CD4-positive, CD25-positive, alpha-beta regulatory T cell (primary cell): ENCODE measurements around the gene SNRPD2. TPM values are rescaled to one million over a fixed set of nuclear protein-coding genes. Genes with fewer than 3 reads are reported as not detected.
"Not testable (repeated sequence)": the region's sequence is repeated elsewhere in the genome, so short reads cannot be mapped to it uniquely, and the experiment has no call there.

Source experiments
- ATAC-seq, 2 donors: fragments of 150-1000 bp; cut with Tn5 transposase; one replicate each; pipeline ENCODE4 v1.10.0; 2021; ENCODE audit warnings: low read depth in 2 of 2, moderate number of reproducible peaks in 2 of 2, moderate library complexity in 1 of 2
- DNase-seq, 3 donors: peaks; one replicate each; pipeline versions ENCODE4 v3.0.0 to v3.0.0-alpha.2; 2012 to 2022; ENCODE audit warnings: mixed read lengths in 1 of 3
- H3K27ac ChIP-seq: one replicate; pipeline ENCODE4 v1.7.0; 2013; ENCODE audit warnings: mild to moderate bottlenecking, low read length; ENCODE audit not compliant: insufficient read depth, poor library complexity, severe bottlenecking
- H3K27me3 ChIP-seq: one replicate; pipeline ENCODE4 v1.7.0; 2013; ENCODE audit warnings: low read length; ENCODE audit not compliant: control insufficient read depth, insufficient read depth
- H3K36me3 ChIP-seq: one replicate; pipeline ENCODE4 v1.7.0; 2013; ENCODE audit warnings: mild to moderate bottlenecking, low read length, moderate library complexity; ENCODE audit not compliant: control insufficient read depth, insufficient read depth
- H3K4me1 ChIP-seq: 2 replicates; pipeline ENCODE4 v1.7.0; 2013; ENCODE audit warnings: mild to moderate bottlenecking, low read length; ENCODE audit not compliant: insufficient read depth, control insufficient read depth, poor library complexity, severe bottlenecking
- H3K4me3 ChIP-seq: one replicate; pipeline ENCODE4 v1.7.0; 2013; ENCODE audit warnings: low read depth, mild to moderate bottlenecking, low read length, moderate library complexity
- H3K9me3 ChIP-seq, 2 experiments: 1 replicate in 1 of 2; 2 replicates in 1 of 2; pipeline ENCODE4 v1.7.0; 2013; ENCODE audit warnings: low read length in 2 of 2, mild to moderate bottlenecking in 1 of 2, moderate library complexity in 1 of 2; ENCODE audit not compliant: control insufficient read depth in 2 of 2
- H3K27ac Mint-ChIP-seq, 3 donors: one replicate each; pipeline ENCODE4 v1.8.0; 2020 to 2022; ENCODE audit warnings: mild to moderate bottlenecking in 3 of 3, mixed read lengths in 3 of 3, moderate library complexity in 2 of 3
- H3K27me3 Mint-ChIP-seq: one replicate; pipeline ENCODE4 v1.8.0; 2022; ENCODE audit warnings: mild to moderate bottlenecking, mixed read lengths
- H3K36me3 Mint-ChIP-seq: one replicate; pipeline ENCODE4 v1.8.0; 2020; ENCODE audit warnings: mixed read lengths
- H3K4me1 Mint-ChIP-seq, 4 donors: one replicate each; pipeline ENCODE4 v1.8.0; 2020 to 2022; ENCODE audit warnings: mixed read lengths in 4 of 4, mild to moderate bottlenecking in 1 of 4
- H3K4me3 Mint-ChIP-seq, 4 donors: one replicate each; pipeline ENCODE4 v1.8.0; 2020 to 2022; ENCODE audit warnings: mild to moderate bottlenecking in 4 of 4, mixed read lengths in 4 of 4, moderate library complexity in 3 of 4
- H3K9me3 Mint-ChIP-seq, 7 donors: one replicate each; pipeline ENCODE4 v1.8.0; 2020 to 2022; ENCODE audit warnings: mixed read lengths in 7 of 7, mild to moderate bottlenecking in 3 of 7, moderate library complexity in 2 of 7
- polyA plus RNA-seq, 4 donors: library from polyadenylated mRNA; unstranded; fragments of 300-500 nt; fragmentation: Illumina TruSeq; gene quantifications; one replicate each; pipeline ENCODE4 v1.2.3, GENCODE V29; 2021
- total RNA-seq: library from RNA; stranded (reverse); gene quantifications from one replicate; pipeline ENCODE4 v1.2.3, GENCODE V29; 2022

SNRPD2 gene
- total and polyA plus RNA-seq, 5 donors from 2014 or later = 271 to 1,255 (median 1,082) TPM

GRCh38 chr19:45692187-45693105, 693 bp upstream of the SNRPD2 start, which contains the start of gene QPCTL:
Gene QPCTL, plus strand, starts transcription at chr19:45692666. Its CDS starts 38 bp downstream, at chr19:45692704.
- Histone ChIP-seq H3K36me3 (peaks cover 14% of the 10 kb centered on the region), H3K9me3 (no peaks in the 10 kb centered on the region), H3K4me3 (peak within 1 kb of the TSS; percentile 88), H3K4me1 (peaks cover 27% of the 10 kb centered on the region), H3K27ac (peak within 1 kb of the TSS; percentile 96), H3K27me3 (no peaks in the 10 kb centered on the region)
- DNase-seq (peak; percentile 95 to 100 (median 98)), ATAC-seq (peak; percentile 91 to 93)
- Mint-ChIP-seq H3K9me3 (peaks cover 0 to 2% (median 0%) of the 10 kb centered on the region in 7 donors), H3K27ac (peak within 1 kb of the TSS; percentile 96 to 98 (median 98)), H3K27me3 (no peaks in the 10 kb centered on the region), H3K4me1 (peaks cover 0 to 31% (median 10%) of the 10 kb centered on the region in 4 donors), H3K36me3 (peaks cover 6% of the 10 kb centered on the region), H3K4me3 (peak within 1 kb of the TSS; percentile 89 to 98 (median 96))

GRCh38 chr19:45687599-45687998, 4.2 kb downstream of the SNRPD2 start:
- H3K4me3 ChIP-seq = no peak overlapping the region
- H3K36me3 ChIP-seq = peaks cover 40% of the 10 kb centered on the region
- Mint-ChIP-seq H3K9me3 (peaks cover 0 to 2% (median 0%) of the 10 kb centered on the region in 7 donors), H3K4me1 (peaks cover 0 to 33% (median 8%) of the 10 kb centered on the region in 4 donors), H3K27me3 (no peaks in the 10 kb centered on the region), H3K36me3 (peaks cover 11% of the 10 kb centered on the region), H3K27ac (no peak overlapping the region), H3K4me3 (no peak overlapping the region)
- peaks cover 16% of the 10 kb centered on the region for H3K4me1 ChIP-seq
- DNase-seq (no peak), ATAC-seq (no peak)
- H3K27ac ChIP-seq = no peak overlapping the region
- H3K27me3 ChIP-seq = no peaks in the 10 kb centered on the region
- no peaks in the 10 kb centered on the region for H3K9me3 ChIP-seq

- Mint-ChIP-seq H3K4me3 (peak overlapping the region in 1 of 4 donors; percentile 67), H3K4me1 (peaks cover 0 to 28% (median 13%) of the 10 kb centered on the region in 4 donors)
- H3K9me3 Mint-ChIP-seq, H3K27me3 ChIP-seq, H3K9me3 ChIP-seq, H3K27ac Mint-ChIP-seq, H3K36me3 Mint-ChIP-seq, H3K4me3 ChIP-seq, DNase-seq, H3K27me3 Mint-ChIP-seq, H3K27ac ChIP-seq, ATAC-seq: not testable (repeated sequence)
- peaks cover 40% of the 10 kb centered on the region for H3K36me3 ChIP-seq
- H3K4me1 ChIP-seq = peaks cover 12% of the 10 kb centered on the region
Observed at GRCh38 chr19:45685045-45685444, 6.7 kb downstream of the SNRPD2 start.

GRCh38 chr19:45682908-45683307, 8.8 kb downstream of the SNRPD2 start:
- H3K27me3 Mint-ChIP-seq = no peaks in the 10 kb centered on the region
- no peaks in the 10 kb centered on the region for H3K27me3 ChIP-seq
- no peak overlapping the region for H3K27ac ChIP-seq
- H3K4me3 ChIP-seq = no peak overlapping the region
- H3K4me1 Mint-ChIP-seq = peaks cover 0 to 25% (median 11%) of the 10 kb centered on the region in 4 donors
- DNase-seq (no peak), ATAC-seq (no peak)
- H3K9me3 ChIP-seq = no peaks in the 10 kb centered on the region
- peak overlapping the region in 1 of 4 donors; percentile 47 for H3K4me3 Mint-ChIP-seq
- H3K4me1 ChIP-seq = peaks cover 14% of the 10 kb centered on the region
- H3K9me3 Mint-ChIP-seq = no peaks in the 10 kb centered on the region
- H3K36me3 ChIP-seq = peaks cover 34% of the 10 kb centered on the region
- H3K36me3 Mint-ChIP-seq = peaks cover 7% of the 10 kb centered on the region
- peak overlapping the region in 1 of 3 donors; percentile 58 for H3K27ac Mint-ChIP-seq

GRCh38 chr19:45682117-45682516, 9.6 kb downstream of the SNRPD2 start:
- Histone ChIP-seq H3K4me1 (peaks cover 22% of the 10 kb centered on the region), H3K4me3 (peak overlapping the region; percentile 44), H3K27ac (no peak overlapping the region), H3K27me3 (no peaks in the 10 kb centered on the region), H3K9me3 (no peaks in the 10 kb centered on the region), H3K36me3 (peaks cover 26% of the 10 kb centered on the region)
- peak overlapping the region in 1 of 4 donors; percentile 32 for H3K4me3 Mint-ChIP-seq
- peak overlapping the region in 1 of 3 donors; percentile 42 for H3K27ac Mint-ChIP-seq
- peaks cover 7% of the 10 kb centered on the region for H3K36me3 Mint-ChIP-seq
- DNase-seq (no peak), ATAC-seq (no peak)
- H3K27me3 Mint-ChIP-seq = no peaks in the 10 kb centered on the region
- H3K4me1 Mint-ChIP-seq = peaks cover 0 to 33% (median 14%) of the 10 kb centered on the region in 4 donors
- H3K9me3 Mint-ChIP-seq = no peaks in the 10 kb centered on the region

GRCh38 chr19:45681391-45682015, 10.2 kb downstream of the SNRPD2 start:
- ATAC-seq = peak; percentile 86 to 89
- H3K27me3 Mint-ChIP-seq = no peaks in the 10 kb centered on the region
- H3K4me1 Mint-ChIP-seq = peaks cover 0 to 36% (median 14%) of the 10 kb centered on the region in 4 donors
- Histone ChIP-seq H3K9me3 (no peaks in the 10 kb centered on the region), H3K27ac (peak overlapping the region; percentile 52), H3K4me3 (peak overlapping the region; percentile 44), H3K36me3 (peaks cover 21% of the 10 kb centered on the region), H3K4me1 (peaks cover 28% of the 10 kb centered on the region), H3K27me3 (no peaks in the 10 kb centered on the region)
- H3K9me3 Mint-ChIP-seq = no peaks in the 10 kb centered on the region
- H3K4me3 Mint-ChIP-seq = peak overlapping the region; percentile 83 to 91 (median 87)
- DNase-seq = peak; percentile 79 to 91 (median 86)
- H3K36me3 Mint-ChIP-seq = peaks cover 4% of the 10 kb centered on the region
- peak overlapping the region in 2 of 3 donors; percentile 42 to 93 for H3K27ac Mint-ChIP-seq

GRCh38 chr19:45677351-45678230, 14.2 kb downstream of the SNRPD2 start:
- Histone ChIP-seq H3K27me3 (no peaks in the 10 kb centered on the region), H3K36me3 (no peaks in the 10 kb centered on the region), H3K9me3 (no peaks in the 10 kb centered on the region), H3K4me1 (peaks cover 29% of the 10 kb centered on the region), H3K27ac (peak overlapping the region; percentile 41), H3K4me3 (no peak overlapping the region)
- ATAC-seq (peak; percentile 47 to 57), DNase-seq (peak; percentile 80 to 94 (median 81))
- H3K27ac Mint-ChIP-seq = peak overlapping the region in 2 of 3 donors; percentile 72 to 94
- no peaks in the 10 kb centered on the region for H3K27me3 Mint-ChIP-seq
- no peaks in the 10 kb centered on the region for H3K36me3 Mint-ChIP-seq
- H3K9me3 Mint-ChIP-seq = no peaks in the 10 kb centered on the region
- H3K4me1 Mint-ChIP-seq = peaks cover 0 to 31% (median 12%) of the 10 kb centered on the region in 4 donors
- H3K4me3 Mint-ChIP-seq = peak overlapping the region; percentile 85 to 91 (median 90)
